PC-3 (cell line): Measurements from ENCODE around the gene CC2D2A. TPM values are rescaled to one million over a fixed set of nuclear protein-coding genes. Genes with fewer than 3 reads are reported as not detected.

Source experiments
- ATAC-seq: fragments of 200-7000 bp; cut with Tn5 transposase; 2 replicates; pipeline ENCODE4 v1.9.1; 2020; ENCODE audit warnings: mild to moderate bottlenecking, moderate library complexity
- BruUV-seq: library from RNA; stranded (reverse); fragments of 400-500 nt; replicated peaks from 2 replicates; lab custom pipeline; 2021; lab: Mats Ljungman, UMichigan
- CTCF ChIA-PET: fragments of 300-600 bp; sonication (Branson Sonifier 250); formaldehyde crosslinking; loops from one replicate; lab custom pipeline; 2022; ENCODE audit warnings: antibody characterized with exemption; lab: Charles Lee
- POLR2A ChIA-PET: fragments of 300-600 bp; sonication (Branson Sonifier 250); formaldehyde crosslinking; loops from one replicate; lab custom pipeline; 2022; ENCODE audit warnings: antibody characterized with exemption; ENCODE audit not compliant: unreplicated experiment; lab: Charles Lee
- DNase-seq: peaks from one replicate; pipeline ENCODE4 v3.0.0-alpha.2; 2015
- H2AFZ ChIP-seq: fragments of 300-600 bp; sonication (generic); 2 replicates; pipeline ENCODE4 v1.6.0; 2016; ENCODE audit warnings: antibody characterized with exemption, low read length
- H3F3A ChIP-seq: fragments of 300-600 bp; sonication (generic); one replicate; pipeline ENCODE4 v1.6.0; 2017; ENCODE audit warnings: antibody characterized with exemption, low read length, control low read depth, mild to moderate bottlenecking; ENCODE audit not compliant: unreplicated experiment
- H3K27ac ChIP-seq: fragments of 300-600 bp; sonication (generic); 2 replicates; pipeline ENCODE4 v1.5.1; 2016; ENCODE audit warnings: mild to moderate bottlenecking, low read length
- H3K27me3 ChIP-seq: fragments of 300-600 bp; sonication (generic); 2 replicates; pipeline ENCODE4 v1.6.1; 2016; ENCODE audit warnings: low read length, mixed read lengths
- H3K36me3 ChIP-seq: fragments of 300-600 bp; sonication (generic); 2 replicates; pipeline ENCODE4 v1.6.1; 2016; ENCODE audit warnings: low read depth, mixed run types, low read length, mixed read lengths
- H3K4me1 ChIP-seq: fragments of 300-600 bp; sonication (generic); 2 replicates; pipeline ENCODE4 v1.5.1; 2016; ENCODE audit warnings: low read length; ENCODE audit not compliant: insufficient read depth
- H3K4me2 ChIP-seq: fragments of 300-600 bp; sonication (generic); 2 replicates; pipeline ENCODE4 v1.6.0; 2016; ENCODE audit warnings: low read length
- H3K4me3 ChIP-seq: fragments of 300-600 bp; sonication (generic); 2 replicates; pipeline ENCODE4 v1.5.1; 2016; ENCODE audit warnings: mild to moderate bottlenecking, low read length, mixed read lengths
- H3K79me2 ChIP-seq: fragments of 300-600 bp; sonication (generic); 2 replicates; pipeline ENCODE4 v1.6.1; 2017; ENCODE audit warnings: low read length, mixed read lengths
- H3K9ac ChIP-seq: fragments of 300-600 bp; sonication (generic); 2 replicates; pipeline ENCODE4 v1.6.0; 2016; ENCODE audit warnings: mild to moderate bottlenecking, low read length
- H3K9me2 ChIP-seq: fragments of 300-600 bp; sonication (generic); replicated peaks from 2 replicates; pipeline ENCODE4 v1.6.1; 2016; ENCODE audit warnings: mixed run types, low read length, mixed read lengths
- H3K9me3 ChIP-seq: fragments of 300-600 bp; sonication (generic); 2 replicates; pipeline ENCODE4 v1.6.1; 2016; ENCODE audit warnings: low read length, mixed read lengths
- H4K20me1 ChIP-seq: fragments of 300-600 bp; sonication (generic); 2 replicates; pipeline ENCODE4 v1.6.1; 2016; ENCODE audit warnings: low read length, mixed read lengths
- CTCF ChIP-seq: fragments of 300-600 bp; sonication (generic); conservative IDR thresholded peaks from 2 replicates; pipeline ENCODE4 v1.5.1; 2017; ENCODE audit warnings: antibody characterized with exemption, low read depth, mild to moderate bottlenecking, low read length
- EZH2 ChIP-seq: fragments of 300-600 bp; sonication (generic); IDR thresholded peaks from one replicate; pipeline ENCODE4 v1.6.1; 2017; ENCODE audit warnings: antibody characterized with exemption, mild to moderate bottlenecking, low read length; ENCODE audit not compliant: unreplicated experiment
- EZH2phosphoT487 ChIP-seq: fragments of 300-600 bp; sonication (generic); IDR thresholded peaks from 2 replicates; pipeline ENCODE4 v1.6.1; 2018; ENCODE audit warnings: mild to moderate bottlenecking, antibody characterized with exemption, low read length, borderline replicate concordance
- intact Hi-C: fragments of 100-400 bp; cut with micrococcal nuclease; formaldehyde crosslinking; loops from 2 replicates; pipeline ENCODE4 v1.9.0; 2023
- total RNA-seq: library from RNA; depleted of rRNA; stranded (reverse); fragments of >200 nt; gene quantifications from 2 replicates; pipeline ENCODE4 v1.2.3, GENCODE V29; 2014

The CC2D2A gene
- total RNA-seq, 1 experiment from 2014 or later, result 13.4 TPM

GRCh38 chr4:15478724-15479088 lies 9.0 kb downstream of the CC2D2A start:
- no peaks in the 10 kb centered on the region for H3K27me3 ChIP-seq
- H3K9me2 ChIP-seq, result no peaks in the 10 kb centered on the region
- peak; percentile 8; the same call in 1 of the 2 replicates for ATAC-seq
- H3K4me2 ChIP-seq, result peak overlapping the region; percentile 92; the same call in 1 of the 2 replicates
- H3K36me3 ChIP-seq, result no peaks in the 10 kb centered on the region
- H3F3A ChIP-seq, result no peaks in the 10 kb centered on the region
- H3K9me3 ChIP-seq, result no peaks in the 10 kb centered on the region
- H3K4me3 ChIP-seq, result peak overlapping the region; percentile 75; the same call in 1 of the 2 replicates
- TF ChIP-seq EZH2phosphoT487, result no peak
- no peak for TF ChIP-seq EZH2
- no peak for TF ChIP-seq CTCF
- no peak for DNase-seq
- H3K79me2 ChIP-seq, result peaks cover 11% of the 10 kb centered on the region
- H3K4me1 ChIP-seq, result peaks cover 8% of the 10 kb centered on the region; the same call in 1 of the 2 replicates
- POLR2A ChIA-PET, result no interaction called here
- CTCF ChIA-PET, result interaction anchor here (1.1 to 1.5 kb wide), 2 partner anchors 171 to 477 kb away, joined by 4 to 7 read pairs; no protein-coding TSS in a partner anchor
- intact Hi-C loops, result loop anchor here (1.0 to 10.0 kb wide), 5 partner anchors 172 to 526 kb away; no protein-coding TSS in a partner anchor
- no peak overlapping the region for H3K27ac ChIP-seq
- no peaks in the 10 kb centered on the region for H4K20me1 ChIP-seq
- H2AFZ ChIP-seq, result peak overlapping the region; percentile 80; the same call in 1 of the 2 replicates
- BruUV-seq, result no TSS peak
- H3K9ac ChIP-seq, result no peak overlapping the region; the same call in 1 of the 2 replicates

GRCh38 chr4:15479089-15479912 lies 9.6 kb downstream of the CC2D2A start:
- no peaks in the 10 kb centered on the region for H3K9me3 ChIP-seq
- H3K9ac ChIP-seq, result peak overlapping the region; percentile 81
- H3K4me3 ChIP-seq, result peak overlapping the region; percentile 75
- peaks cover 8% of the 10 kb centered on the region; the same call in 1 of the 2 replicates for H3K4me1 ChIP-seq
- ATAC-seq (peak; percentile 83), DNase-seq (peak; percentile 81)
- intact Hi-C loops, result loop anchor here (1.0 to 10.0 kb wide), 5 partner anchors 172 to 526 kb away; no protein-coding TSS in a partner anchor
- H4K20me1 ChIP-seq, result no peaks in the 10 kb centered on the region
- no peaks in the 10 kb centered on the region for H3K36me3 ChIP-seq
- CTCF ChIA-PET, result interaction anchor here (0.6 to 1.5 kb wide), 4 partner anchors 55 to 477 kb away, joined by 3 to 7 read pairs (median 5); no protein-coding TSS in a partner anchor
- POLR2A ChIA-PET, result no interaction called here
- H3K27me3 ChIP-seq, result no peaks in the 10 kb centered on the region
- peaks cover 11% of the 10 kb centered on the region for H3K79me2 ChIP-seq
- peak overlapping the region; percentile 76 for H3K27ac ChIP-seq
- H2AFZ ChIP-seq, result peak overlapping the region; percentile 80
- peak; percentile 75 for TF ChIP-seq CTCF
- no peak for TF ChIP-seq EZH2phosphoT487
- TF ChIP-seq EZH2, result no peak
- peak overlapping the region; percentile 92 for H3K4me2 ChIP-seq
- BruUV-seq, result no TSS peak
- H3F3A ChIP-seq, result no peaks in the 10 kb centered on the region
- H3K9me2 ChIP-seq, result no peaks in the 10 kb centered on the region
